HepG2 (cell line): ENCODE results near the gene RDH11. TPM values are rescaled to one million over a fixed set of nuclear protein-coding genes. Genes with fewer than 3 reads are reported as not detected.

ENCODE experiments used
- ADNP ChIP-seq: sonication (generic); formaldehyde crosslinking; IDR thresholded peaks from 2 replicates; pipeline ENCODE4 v1.4.0; 2020; ENCODE audit warnings: missing genetic modification reagents
- GATAD2A ChIP-seq: IDR thresholded peaks from 2 replicates; pipeline ENCODE4 v1.6.1; 2016
- HNF1B ChIP-seq: sonication (generic); formaldehyde crosslinking; IDR thresholded peaks from 2 replicates; pipeline ENCODE4 v1.5.1; 2020; ENCODE audit warnings: mild to moderate bottlenecking, moderate library complexity, missing genetic modification reagents
- MYPOP ChIP-seq: sonication (generic); formaldehyde crosslinking; IDR thresholded peaks from 2 replicates; pipeline ENCODE4 v1.8.1; 2023; ENCODE audit warnings: mild to moderate bottlenecking, moderate library complexity, missing genetic modification reagents
- TBX2 ChIP-seq: sonication (generic); formaldehyde crosslinking; IDR thresholded peaks from 2 replicates; pipeline ENCODE4 v1.5.0; 2020; ENCODE audit warnings: missing genetic modification reagents, mild to moderate bottlenecking, borderline replicate concordance
- ZFP41 ChIP-seq: sonication (generic); formaldehyde crosslinking; IDR thresholded peaks from 2 replicates; pipeline ENCODE4 v1.4.0; 2020; ENCODE audit warnings: mild to moderate bottlenecking, missing genetic modification reagents, borderline replicate concordance
- ZHX1 ChIP-seq: sonication (generic); formaldehyde crosslinking; IDR thresholded peaks from 2 replicates; pipeline ENCODE4 v1.8.1; 2022; ENCODE audit warnings: low read depth, mild to moderate bottlenecking, missing genetic modification reagents
- ZNF121 ChIP-seq: sonication (generic); formaldehyde crosslinking; IDR thresholded peaks from 2 replicates; pipeline ENCODE4 v1.5.0; 2020; ENCODE audit warnings: mild to moderate bottlenecking, missing genetic modification reagents
- ZNF124 ChIP-seq: sonication (generic); formaldehyde crosslinking; IDR thresholded peaks from 2 replicates; pipeline ENCODE4 v1.4.0; 2020; ENCODE audit warnings: missing genetic modification reagents
- ZNF496 ChIP-seq: sonication (generic); formaldehyde crosslinking; IDR thresholded peaks from 2 replicates; pipeline ENCODE4 v1.8.1; 2023; ENCODE audit warnings: mild to moderate bottlenecking, moderate library complexity, missing genetic modification reagents; ENCODE audit not compliant: insufficient replicate concordance
- ZNF569 ChIP-seq: sonication (generic); formaldehyde crosslinking; IDR thresholded peaks from 2 replicates; pipeline ENCODE4 v1.5.0; 2020; ENCODE audit warnings: mild to moderate bottlenecking, missing genetic modification reagents, moderate library complexity, borderline replicate concordance
- polyA plus RNA-seq, 8 experiments: library from polyadenylated mRNA; depleted of rRNA in 3 of 8; stranded (reverse) in 7 of 8; unstranded in 1 of 8; fragments of >200 nt; fragmentation: Illumina TruSeq in 4 of 8; extraction: Trizol in 4 of 8; gene quantifications; 2 replicates each; pipeline versions ENCODE4 v1.2.1 to v1.2.3, GENCODE V29; 2011 to 2016; ENCODE audit warnings: low read depth in 4 of 8, missing spikeins in 1 of 8, mixed read lengths in 1 of 8; ENCODE audit not compliant: insufficient read depth in 1 of 8
- total RNA-seq, 5 experiments: library from RNA; depleted of rRNA; stranded (reverse); fragments of >200 nt; fragmentation: Illumina TruSeq; extraction: Trizol; gene quantifications; 2 replicates each; pipeline ENCODE4 v1.2.3, GENCODE V29; 2016; ENCODE audit warnings: low read depth in 1 of 5
- TF ChIP-seq, protein P1 (sequence below): sonication (generic); formaldehyde crosslinking; IDR thresholded peaks from 2 replicates; pipeline ENCODE4 v1.4.0; 2020; ENCODE audit warnings: missing genetic modification reagents, borderline replicate concordance
- TF ChIP-seq, protein P2 (sequence below): sonication (generic); formaldehyde crosslinking; conservative IDR thresholded peaks from 2 replicates; pipeline ENCODE4 v1.8.1; 2023; ENCODE audit warnings: missing genetic modification reagents
- TF ChIP-seq, protein P3 (sequence below): IDR thresholded peaks from 2 replicates; pipeline ENCODE4 v1.6.1; 2016; ENCODE audit warnings: low read depth, control low read depth
- TF ChIP-seq, protein P4 (sequence below): IDR thresholded peaks from 2 replicates; pipeline ENCODE4 v1.6.1; 2016

The RDH11 gene
- total and polyA plus RNA-seq, 2 of the 13 experiments (the other 11 are each of a cell fraction or from before 2014, with no cell fraction given) = 106 to 131 TPM

GRCh38 chr14:67674480-67675218, 20.9 kb downstream of the RDH11 start, which contains the start of gene VTI1B (continued):
- TF ChIP-seq, protein P1, sequence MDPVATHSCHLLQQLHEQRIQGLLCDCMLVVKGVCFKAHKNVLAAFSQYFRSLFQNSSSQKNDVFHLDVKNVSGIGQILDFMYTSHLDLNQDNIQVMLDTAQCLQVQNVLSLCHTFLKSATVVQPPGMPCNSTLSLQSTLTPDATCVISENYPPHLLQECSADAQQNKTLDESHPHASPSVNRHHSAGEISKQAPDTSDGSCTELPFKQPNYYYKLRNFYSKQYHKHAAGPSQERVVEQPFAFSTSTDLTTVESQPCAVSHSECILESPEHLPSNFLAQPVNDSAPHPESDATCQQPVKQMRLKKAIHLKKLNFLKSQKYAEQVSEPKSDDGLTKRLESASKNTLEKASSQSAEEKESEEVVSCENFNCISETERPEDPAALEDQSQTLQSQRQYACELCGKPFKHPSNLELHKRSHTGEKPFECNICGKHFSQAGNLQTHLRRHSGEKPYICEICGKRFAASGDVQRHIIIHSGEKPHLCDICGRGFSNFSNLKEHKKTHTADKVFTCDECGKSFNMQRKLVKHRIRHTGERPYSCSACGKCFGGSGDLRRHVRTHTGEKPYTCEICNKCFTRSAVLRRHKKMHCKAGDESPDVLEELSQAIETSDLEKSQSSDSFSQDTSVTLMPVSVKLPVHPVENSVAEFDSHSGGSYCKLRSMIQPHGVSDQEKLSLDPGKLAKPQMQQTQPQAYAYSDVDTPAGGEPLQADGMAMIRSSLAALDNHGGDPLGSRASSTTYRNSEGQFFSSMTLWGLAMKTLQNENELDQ (CRISPR knock-in tag) = no peak
- no peak for TF ChIP-seq ZNF121 (CRISPR knock-in tag)
- TF ChIP-seq, protein P2, sequence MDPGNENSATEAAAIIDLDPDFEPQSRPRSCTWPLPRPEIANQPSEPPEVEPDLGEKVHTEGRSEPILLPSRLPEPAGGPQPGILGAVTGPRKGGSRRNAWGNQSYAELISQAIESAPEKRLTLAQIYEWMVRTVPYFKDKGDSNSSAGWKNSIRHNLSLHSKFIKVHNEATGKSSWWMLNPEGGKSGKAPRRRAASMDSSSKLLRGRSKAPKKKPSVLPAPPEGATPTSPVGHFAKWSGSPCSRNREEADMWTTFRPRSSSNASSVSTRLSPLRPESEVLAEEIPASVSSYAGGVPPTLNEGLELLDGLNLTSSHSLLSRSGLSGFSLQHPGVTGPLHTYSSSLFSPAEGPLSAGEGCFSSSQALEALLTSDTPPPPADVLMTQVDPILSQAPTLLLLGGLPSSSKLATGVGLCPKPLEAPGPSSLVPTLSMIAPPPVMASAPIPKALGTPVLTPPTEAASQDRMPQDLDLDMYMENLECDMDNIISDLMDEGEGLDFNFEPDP = no peak
- no peak for TF ChIP-seq ZNF496 (CRISPR knock-in tag)
- TF ChIP-seq MYPOP = 0 out of 2 replicates have a peak, but pooled peaks have one; percentile 27
- no peak for TF ChIP-seq HNF1B (CRISPR knock-in tag)
- TF ChIP-seq, protein P3, sequence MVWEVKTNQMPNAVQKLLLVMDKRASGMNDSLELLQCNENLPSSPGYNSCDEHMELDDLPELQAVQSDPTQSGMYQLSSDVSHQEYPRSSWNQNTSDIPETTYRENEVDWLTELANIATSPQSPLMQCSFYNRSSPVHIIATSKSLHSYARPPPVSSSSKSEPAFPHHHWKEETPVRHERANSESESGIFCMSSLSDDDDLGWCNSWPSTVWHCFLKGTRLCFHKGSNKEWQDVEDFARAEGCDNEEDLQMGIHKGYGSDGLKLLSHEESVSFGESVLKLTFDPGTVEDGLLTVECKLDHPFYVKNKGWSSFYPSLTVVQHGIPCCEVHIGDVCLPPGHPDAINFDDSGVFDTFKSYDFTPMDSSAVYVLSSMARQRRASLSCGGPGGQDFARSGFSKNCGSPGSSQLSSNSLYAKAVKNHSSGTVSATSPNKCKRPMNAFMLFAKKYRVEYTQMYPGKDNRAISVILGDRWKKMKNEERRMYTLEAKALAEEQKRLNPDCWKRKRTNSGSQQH (CRISPR knock-in tag) = peak; percentile 89
- no peak for TF ChIP-seq GATAD2A (CRISPR knock-in tag)
- no peak for TF ChIP-seq ADNP
- TF ChIP-seq ZNF124 (CRISPR knock-in tag) = peak; percentile 56; the same call in 1 of the 2 replicates
- peak; percentile 61 for TF ChIP-seq TBX2 (CRISPR knock-in tag)
- TF ChIP-seq, protein P4, sequence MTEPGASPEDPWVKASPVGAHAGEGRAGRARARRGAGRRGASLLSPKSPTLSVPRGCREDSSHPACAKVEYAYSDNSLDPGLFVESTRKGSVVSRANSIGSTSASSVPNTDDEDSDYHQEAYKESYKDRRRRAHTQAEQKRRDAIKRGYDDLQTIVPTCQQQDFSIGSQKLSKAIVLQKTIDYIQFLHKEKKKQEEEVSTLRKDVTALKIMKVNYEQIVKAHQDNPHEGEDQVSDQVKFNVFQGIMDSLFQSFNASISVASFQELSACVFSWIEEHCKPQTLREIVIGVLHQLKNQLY (CRISPR knock-in tag) = no peak
- peak; percentile 50; the same call in 1 of the 2 replicates for TF ChIP-seq ZHX1 (CRISPR knock-in tag)
- TF ChIP-seq ZNF569 (CRISPR knock-in tag) = no peak
- no peak for TF ChIP-seq ZFP41 (CRISPR knock-in tag)
